ENCODE measurements around the gene ZNF688. TPM values are rescaled to one million over a fixed set of nuclear protein-coding genes. Genes with fewer than 3 reads are reported as not detected.

The ZNF688 gene
- total RNA-seq, 3 donors from 2014 or later: 17.0 to 23.0 (median 20.7) TPM

GRCh38 chr16:30561089-30561816 lies 10.3 kb downstream of the ZNF688 start:
- DNase-seq (peak; percentile 47 to 69 (median 69)), ATAC-seq (peak; percentile 3)
- TF ChIP-seq CTCF (IDR thresholded peaks at IDR 0.05): no peak
- H3K9me3 ChIP-seq: no peaks in the 10 kb centered on the region
- intact Hi-C loops (cut with DNase I, micrococcal nuclease): no loop called here
- H3K4me3 ChIP-seq: no peak overlapping the region
- H3K4me1 ChIP-seq (ENCODE audit: low read depth): peaks cover 16% of the 10 kb centered on the region
- no peaks in the 10 kb centered on the region for H3K36me3 ChIP-seq (ENCODE audit: low read depth)

- H3K4me3 ChIP-seq: no peak overlapping the region
- H3K9me3 ChIP-seq: no peaks in the 10 kb centered on the region
- peaks cover 4% of the 10 kb centered on the region for H3K36me3 ChIP-seq (ENCODE audit: low read depth)
- TF ChIP-seq CTCF (IDR thresholded peaks at IDR 0.05): no peak
- intact Hi-C loops (cut with DNase I, micrococcal nuclease): no loop called here
- DNase-seq: no peak
- no peak for ATAC-seq
- H3K4me1 ChIP-seq (ENCODE audit: low read depth): peaks cover 22% of the 10 kb centered on the region
These were observed 11.8 kb downstream of the ZNF688 start for GRCh38 chr16:30559690-30560089.

- Histone ChIP-seq H3K9me3 (no peaks in the 10 kb centered on the region), H3K4me1 (ENCODE audit: low read depth) (peaks cover 24% of the 10 kb centered on the region), H3K36me3 (ENCODE audit: low read depth) (peaks cover 4% of the 10 kb centered on the region), H3K4me3 (no peak overlapping the region)
- ATAC-seq (no peak), DNase-seq (no peak)
- no peak for TF ChIP-seq CTCF (IDR thresholded peaks at IDR 0.05)
- intact Hi-C loops (cut with DNase I, micrococcal nuclease): no loop called here
These were observed 12.6 kb downstream of the ZNF688 start for GRCh38 chr16:30558789-30559377.

GRCh38 chr16:30557957-30558788 lies 13.3 kb downstream of the ZNF688 start, which contains the start of gene ZNF764:
TSS of gene ZNF764 (minus strand) at chr16:30558374. CDS start at chr16:30558182, 192 bp downstream.
- Histone ChIP-seq H3K9me3 (no peaks in the 10 kb centered on the region), H3K36me3 (ENCODE audit: low read depth) (peaks cover 4% of the 10 kb centered on the region), H3K4me3 (peak within 1 kb of the TSS; percentile 74), H3K4me1 (ENCODE audit: low read depth) (peaks cover 31% of the 10 kb centered on the region)
- DNase-seq: peak; percentile 97 to 99 (median 98)
- peak; percentile 93 for ATAC-seq
- intact Hi-C loops (cut with DNase I, micrococcal nuclease): no loop called here
- no peak for TF ChIP-seq CTCF (IDR thresholded peaks at IDR 0.05)

- no peak for TF ChIP-seq CTCF (IDR thresholded peaks at IDR 0.05)
- Histone ChIP-seq H3K9me3 (no peaks in the 10 kb centered on the region), H3K4me1 (ENCODE audit: low read depth) (peaks cover 35% of the 10 kb centered on the region), H3K4me3 (peak overlapping the region; percentile 74), H3K36me3 (ENCODE audit: low read depth) (peaks cover 4% of the 10 kb centered on the region)
- DNase-seq: peak in 1 of 3 donors; percentile 42
- intact Hi-C loops (cut with DNase I, micrococcal nuclease): no loop called here
- no peak for ATAC-seq
These were observed 13.9 kb downstream of the ZNF688 start for GRCh38 chr16:30557707-30557956.

Measured in mucosa of descending colon (tissue), 3 donors.